GM13976 (cell line): Measurements from ENCODE around the gene FAM13B.
"Not testable (repeated sequence)": the region's sequence is repeated elsewhere in the genome, so short reads cannot be mapped to it uniquely, and the experiment has no call there.

Source experiments
- DNase-seq: peaks from one replicate; pipeline ENCODE4 v3.0.0; 2012; ENCODE audit warnings: low spot score
- in situ Hi-C: fragments of 300-500 bp; cut with MboI; formaldehyde crosslinking; loops from one replicate; pipeline ENCODE4 v1.12.0; 2022; ENCODE audit warnings: low sequenced_read_pairs, mixed read lengths, inconsistent platforms; ENCODE audit not compliant: unreplicated experiment
- TF ChIP-seq, protein P1 (sequence below): IDR thresholded peaks from 2 replicates; pipeline ENCODE4 v1.5.1; 2012; ENCODE audit warnings: borderline replicate concordance, mild to moderate bottlenecking; ENCODE audit not compliant: insufficient read depth; ENCODE audit errors: extremely low read depth, missing control alignments, control extremely low read depth

FAM13B gene

GRCh38 chr5:138051441-138052296, 18.8 kb upstream of the FAM13B start:
- TF ChIP-seq, protein P1, sequence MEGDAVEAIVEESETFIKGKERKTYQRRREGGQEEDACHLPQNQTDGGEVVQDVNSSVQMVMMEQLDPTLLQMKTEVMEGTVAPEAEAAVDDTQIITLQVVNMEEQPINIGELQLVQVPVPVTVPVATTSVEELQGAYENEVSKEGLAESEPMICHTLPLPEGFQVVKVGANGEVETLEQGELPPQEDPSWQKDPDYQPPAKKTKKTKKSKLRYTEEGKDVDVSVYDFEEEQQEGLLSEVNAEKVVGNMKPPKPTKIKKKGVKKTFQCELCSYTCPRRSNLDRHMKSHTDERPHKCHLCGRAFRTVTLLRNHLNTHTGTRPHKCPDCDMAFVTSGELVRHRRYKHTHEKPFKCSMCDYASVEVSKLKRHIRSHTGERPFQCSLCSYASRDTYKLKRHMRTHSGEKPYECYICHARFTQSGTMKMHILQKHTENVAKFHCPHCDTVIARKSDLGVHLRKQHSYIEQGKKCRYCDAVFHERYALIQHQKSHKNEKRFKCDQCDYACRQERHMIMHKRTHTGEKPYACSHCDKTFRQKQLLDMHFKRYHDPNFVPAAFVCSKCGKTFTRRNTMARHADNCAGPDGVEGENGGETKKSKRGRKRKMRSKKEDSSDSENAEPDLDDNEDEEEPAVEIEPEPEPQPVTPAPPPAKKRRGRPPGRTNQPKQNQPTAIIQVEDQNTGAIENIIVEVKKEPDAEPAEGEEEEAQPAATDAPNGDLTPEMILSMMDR = no peak
- no peak for DNase-seq
- in situ Hi-C loops = no loop called here

GRCh38 chr5:138045283-138045682, 12.4 kb upstream of the FAM13B start:
- DNase-seq, in situ Hi-C loops: not testable (repeated sequence)

- no peak for DNase-seq
- TF ChIP-seq, protein P1 = no peak
- in situ Hi-C loops = no loop called here
These were observed 5.9 kb upstream of the FAM13B start for GRCh38 chr5:138038826-138039225.

DNA sequence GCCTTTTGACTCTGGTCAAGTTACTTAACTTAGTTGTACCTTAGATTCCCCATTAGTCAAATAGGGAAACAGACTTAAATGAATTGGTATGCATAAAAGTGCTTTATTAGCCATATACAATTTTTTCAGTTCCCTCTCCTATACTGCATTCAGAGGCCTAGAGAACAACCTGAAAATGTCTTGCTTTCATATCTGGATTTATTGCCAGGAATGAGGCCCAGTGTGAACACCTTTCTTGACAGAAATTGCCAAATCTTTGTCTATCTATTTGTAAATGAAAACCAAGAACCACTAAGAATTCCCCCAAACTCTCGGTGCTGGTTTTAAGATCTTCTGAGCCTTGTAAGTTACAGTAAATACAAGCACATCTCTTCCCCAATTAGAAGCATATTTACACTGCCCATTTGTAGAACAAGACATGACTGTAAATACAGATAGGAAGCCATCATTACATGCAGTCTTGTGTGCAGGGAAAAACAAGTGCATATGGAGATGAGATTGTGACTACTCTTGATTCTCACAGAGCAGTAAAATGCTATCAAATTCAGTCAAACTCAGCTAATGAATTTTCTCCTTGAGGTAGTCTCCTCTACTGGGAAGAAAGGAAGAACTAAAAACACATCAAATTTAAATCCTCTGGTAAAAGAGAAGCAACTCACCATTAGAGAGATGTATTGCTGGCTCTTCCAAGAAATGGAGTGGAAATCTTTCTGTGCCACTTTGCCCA, 5.2 kb upstream of the FAM13B start:
- in situ Hi-C loops = no loop called here
- TF ChIP-seq, protein P1 = no peak
- no peak for DNase-seq

DNA sequence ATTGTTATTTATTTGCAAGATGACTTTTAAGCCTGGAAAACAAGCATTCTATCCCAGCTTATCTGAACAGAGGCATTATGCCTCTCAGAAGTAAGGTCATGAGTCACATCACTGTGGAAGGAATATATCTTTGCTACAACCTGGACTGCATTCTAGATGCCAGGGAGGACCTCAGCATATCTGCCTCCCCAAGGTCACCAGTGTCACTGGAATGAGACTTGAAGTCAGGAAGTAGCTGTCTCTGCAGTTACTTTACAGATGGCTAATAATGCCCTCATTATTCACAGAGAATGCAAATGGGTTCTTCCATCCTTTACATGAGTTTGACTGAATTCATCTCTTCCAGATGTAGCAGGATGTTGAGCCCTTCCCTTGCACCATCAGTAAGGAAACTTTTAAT, 4.4 kb upstream of the FAM13B start:
- no peak for DNase-seq

GRCh38 chr5:138035605-138036537, 3.0 kb upstream of the FAM13B start:
- peak; percentile 59 for DNase-seq
- TF ChIP-seq, protein P1 = peak; percentile 79
- in situ Hi-C loops = no loop called here

More for the DNA sequence above, 4.4 kb upstream of the FAM13B start:
- in situ Hi-C loops = no loop called here
- TF ChIP-seq, protein P1 = no peak
